Activated CD4-positive, alpha-beta T cell treated with anti-CD3 and anti-CD28 coated beads, Interleukin-2, Interleukin-4, amounts not matched to agents 100 ng/mL and 50 ng/mL, durations not matched to agents 16 hours and 8 hours (primary cell): ENCODE data around the gene ARHGEF7.

Experiments
- DNase-seq: peaks from one replicate; pipeline ENCODE4 v3.0.0-alpha.2; 2020; ENCODE audit warnings: low spot score

Gene ARHGEF7

GRCh38 chr13:111325941-111326620, 211.0 kb downstream of the ARHGEF7 start:
- no peak for DNase-seq

DNA sequence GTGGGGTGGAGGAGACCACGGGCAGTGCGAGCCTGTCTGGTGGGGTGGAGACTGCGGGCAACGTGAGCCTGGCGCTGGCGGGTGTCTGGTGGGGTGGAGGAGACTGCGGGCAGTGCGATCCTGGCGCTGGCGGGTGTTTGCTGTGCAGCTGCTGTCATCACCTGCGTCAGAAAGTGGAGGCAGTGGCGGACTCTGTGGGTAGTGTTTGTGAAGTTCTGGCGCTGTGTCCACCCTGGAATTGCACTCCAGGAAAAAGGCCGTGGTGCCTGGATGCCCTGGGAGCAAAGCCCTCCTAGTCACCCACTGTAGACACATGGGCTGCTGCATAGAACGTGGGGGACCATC, 211.5 kb downstream of the ARHGEF7 start:
- DNase-seq = no peak

- no peak for DNase-seq
Observed at GRCh38 chr13:111326981-111327642, 212.0 kb downstream of the ARHGEF7 start.

DNA sequence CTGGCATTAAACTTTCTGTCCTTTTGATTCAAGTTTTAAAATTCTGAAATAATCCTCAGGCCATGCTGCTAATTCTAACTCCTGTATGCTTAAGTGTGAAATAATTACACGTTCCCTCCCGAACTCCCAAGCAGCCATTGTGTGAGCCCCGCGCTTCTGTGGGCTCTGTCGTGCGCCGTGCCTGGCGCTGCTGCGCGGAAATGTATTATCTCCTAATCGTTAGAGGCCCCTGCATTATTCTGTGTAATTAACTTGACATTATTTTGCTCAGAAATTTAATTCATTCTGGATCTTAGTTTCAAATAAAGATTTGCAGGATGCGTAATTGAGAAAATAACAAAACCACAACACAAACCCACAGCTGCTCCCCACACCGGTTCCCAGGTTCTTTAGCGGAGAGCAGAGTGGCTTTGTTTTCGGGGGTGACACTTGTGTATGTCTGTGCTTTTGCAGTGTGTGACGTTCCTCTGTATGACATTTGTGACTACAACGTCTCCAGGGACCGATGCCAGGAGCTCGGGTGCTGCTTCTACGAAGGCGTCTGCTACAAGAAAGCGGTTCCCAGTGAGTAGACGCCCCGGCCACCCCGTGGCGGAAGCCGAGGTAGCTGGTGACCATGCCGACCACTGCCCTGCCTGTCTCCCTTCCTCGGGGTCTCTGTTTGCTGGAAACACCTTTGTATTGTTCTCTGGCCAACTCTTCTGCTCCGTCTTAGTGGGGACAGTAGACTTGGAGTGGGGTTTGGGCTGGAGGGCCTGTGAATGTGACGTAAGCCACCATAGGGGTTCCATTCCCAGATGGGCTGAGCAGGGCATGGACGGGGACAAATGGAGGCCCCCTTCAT, 212.8 kb downstream of the ARHGEF7 start:
- DNase-seq = no peak

DNA sequence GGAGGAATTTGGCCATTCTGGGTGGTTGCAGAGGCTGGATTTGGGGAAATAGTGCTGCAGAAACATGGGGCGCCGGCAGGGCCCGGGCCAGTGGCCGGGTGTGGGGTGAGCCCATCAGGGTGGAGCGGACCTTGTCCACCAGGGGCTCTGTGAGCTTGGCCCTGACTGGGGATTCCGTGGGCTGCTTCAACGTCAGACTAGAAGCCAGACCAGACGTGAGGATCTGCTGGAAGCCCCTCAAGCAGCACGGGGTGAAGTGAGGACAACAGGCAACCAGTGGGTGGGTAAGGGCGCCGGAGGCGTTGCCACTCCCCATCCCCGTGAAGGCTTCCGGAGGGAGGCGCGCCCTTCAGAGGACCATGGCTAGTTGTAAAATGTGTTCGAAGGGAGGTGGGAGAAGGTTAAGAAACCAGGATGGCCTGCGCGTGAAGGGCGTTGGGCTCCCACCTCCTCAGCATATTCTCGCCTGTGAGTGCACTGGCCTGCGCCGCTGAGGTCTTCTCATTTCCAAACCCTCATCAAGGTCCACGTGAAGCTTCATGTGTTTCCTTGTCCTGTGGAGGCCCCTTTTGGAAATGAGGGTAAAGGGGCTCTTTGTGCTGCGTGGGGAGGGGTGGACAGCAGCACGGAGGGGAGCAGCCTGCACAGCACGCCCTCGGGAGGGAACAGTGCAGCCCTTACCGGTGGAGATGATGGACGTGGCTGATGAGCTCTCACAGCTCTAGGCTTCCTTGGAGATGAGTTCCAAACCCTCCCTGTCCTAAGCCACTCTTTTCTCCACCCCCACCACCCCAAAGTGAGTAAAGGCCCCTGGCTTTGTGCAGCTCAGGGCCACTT, 213.7 kb downstream of the ARHGEF7 start:
- no peak for DNase-seq

DNA sequence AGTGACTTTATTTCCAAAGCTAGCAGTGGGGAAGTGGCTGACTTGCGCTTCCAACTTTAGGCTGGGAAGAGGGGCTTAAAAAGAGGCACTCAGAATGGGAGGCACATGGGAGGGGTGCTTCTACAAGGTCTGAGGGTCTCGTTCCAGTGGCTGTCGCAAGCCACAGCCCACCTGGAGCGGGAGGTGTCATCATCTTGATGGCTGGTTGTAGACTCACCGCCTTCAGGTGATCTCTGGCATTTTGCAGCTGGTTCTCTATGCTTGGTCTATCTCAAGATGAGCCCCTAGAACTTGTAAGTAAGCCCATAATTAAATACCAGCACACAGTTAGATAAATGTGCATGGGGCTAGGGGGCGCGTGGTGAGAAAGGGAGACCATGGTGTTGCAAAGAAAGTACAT, 214.5 kb downstream of the ARHGEF7 start:
- no peak for DNase-seq

GRCh38 chr13:111330066-111330610, 215.0 kb downstream of the ARHGEF7 start:
- no peak for DNase-seq

- no peak for DNase-seq
Observed at GRCh38 chr13:111335298-111335697, 220.2 kb downstream of the ARHGEF7 start.

DNA sequence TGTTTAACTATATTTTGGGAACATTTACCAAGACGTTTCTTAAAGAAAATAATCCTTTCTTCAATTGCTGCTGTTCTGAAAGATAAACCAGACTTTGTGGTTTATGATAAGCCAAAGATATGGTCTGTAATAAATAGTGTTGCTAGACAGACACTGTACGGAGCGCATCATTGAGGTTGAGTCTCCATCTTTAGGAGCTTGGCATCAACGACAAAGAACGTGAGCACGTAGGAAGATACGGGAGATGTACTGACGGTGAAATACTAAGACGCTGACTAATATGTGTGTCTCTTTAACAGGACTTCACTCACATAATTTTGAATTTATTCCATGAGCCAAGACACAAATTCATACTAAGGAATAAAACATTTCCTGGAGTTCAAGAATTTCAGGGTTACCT, 221.6 kb downstream of the ARHGEF7 start:
- no peak for DNase-seq

DNA sequence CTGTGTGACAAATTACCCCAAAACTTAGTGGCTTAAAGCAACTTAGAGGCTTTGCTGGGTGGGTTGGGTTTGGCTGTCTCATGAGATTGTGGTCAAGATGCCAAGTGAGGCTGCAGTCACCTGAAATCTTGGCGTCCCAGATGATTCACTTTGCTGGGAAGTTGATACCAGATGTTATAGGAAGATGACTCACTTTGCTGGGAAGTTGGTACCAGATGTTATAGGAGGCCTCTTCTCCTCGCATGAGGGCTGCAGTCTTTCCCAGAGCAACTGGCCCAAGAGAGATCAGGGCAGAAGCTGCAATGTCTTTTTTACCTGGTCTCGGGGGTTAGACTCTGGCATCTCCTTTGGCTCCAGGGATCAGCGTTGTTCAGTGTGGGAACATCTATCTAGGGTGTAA, 222.1 kb downstream of the ARHGEF7 start:
- DNase-seq = no peak

DNA sequence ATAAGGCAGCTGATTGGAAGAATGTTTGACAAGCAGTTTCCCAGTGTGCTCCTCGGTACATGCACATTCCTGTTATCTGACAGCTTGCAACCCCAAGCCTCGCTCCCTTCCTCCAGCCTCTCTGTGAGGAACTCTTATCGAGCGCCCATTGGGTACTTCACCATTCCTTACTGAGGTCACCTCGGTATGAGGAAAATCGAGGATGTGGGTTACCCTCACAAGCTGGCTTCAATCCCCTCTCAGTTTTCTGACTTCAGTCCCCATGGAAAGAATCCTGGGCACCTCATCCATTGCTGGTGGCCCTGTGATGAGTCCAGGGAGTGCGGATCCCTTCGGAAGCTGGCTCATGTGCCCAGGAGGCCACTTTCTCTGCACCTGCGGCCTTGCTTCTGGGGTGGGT, 222.6 kb downstream of the ARHGEF7 start:
- DNase-seq = no peak

DNA sequence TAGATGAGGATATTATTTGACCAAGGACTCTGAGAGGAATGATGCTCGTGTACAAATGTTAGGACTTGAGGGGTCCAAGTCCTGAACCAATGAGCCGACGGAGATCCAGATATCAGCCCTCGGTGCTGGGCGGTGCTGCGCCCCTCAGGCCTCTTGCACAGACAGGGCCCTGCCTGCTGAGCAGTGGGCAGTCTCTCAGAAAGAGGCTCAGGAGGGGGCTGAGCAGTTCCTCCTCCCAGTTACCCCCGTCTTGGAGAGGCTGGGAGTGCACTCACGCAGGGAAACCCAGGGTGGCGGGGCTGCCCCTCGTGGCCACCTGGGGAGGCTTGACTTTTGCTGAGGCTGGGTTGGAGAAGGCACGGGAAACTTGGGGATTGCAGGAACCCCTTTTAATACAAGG, 223.7 kb downstream of the ARHGEF7 start:
- no peak for DNase-seq

DNA sequence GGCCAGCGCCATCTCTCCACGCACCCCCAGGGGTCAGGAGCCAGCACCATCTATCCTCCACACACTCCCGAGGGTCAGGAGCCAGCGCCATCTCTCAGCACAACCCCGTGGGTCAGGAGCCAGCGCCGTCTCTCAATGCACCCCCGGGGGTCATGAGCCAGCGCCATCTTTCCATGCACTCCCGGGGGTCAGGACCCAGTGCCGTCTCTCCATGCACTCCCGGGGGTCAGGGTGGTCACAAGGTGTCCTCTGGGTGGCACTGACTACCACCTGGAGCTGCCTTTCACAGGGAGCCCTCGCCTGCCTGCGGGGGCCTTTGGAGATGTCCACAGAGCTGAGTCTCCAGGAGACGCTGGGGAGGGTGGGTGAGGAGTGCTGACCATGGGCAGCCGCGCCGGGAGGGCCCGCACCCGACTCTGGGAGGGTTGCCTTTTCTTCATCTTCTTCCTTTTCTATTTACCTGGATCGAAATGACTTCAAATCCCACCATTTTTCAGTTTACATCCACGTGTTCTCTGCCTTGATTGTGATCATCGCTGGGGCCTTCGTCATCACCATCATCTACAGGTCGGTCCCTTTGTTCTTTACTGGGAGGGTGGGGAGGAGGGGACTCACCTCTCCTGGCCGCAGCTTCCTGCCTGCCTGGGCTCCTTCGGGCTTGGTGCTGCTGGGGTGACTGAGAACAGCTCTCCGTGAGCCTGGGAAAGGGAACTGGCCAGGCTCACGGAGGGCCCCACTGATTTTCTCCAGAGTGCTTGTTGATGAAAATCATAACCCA, 224.4 kb downstream of the ARHGEF7 start:
- no peak for DNase-seq

DNA sequence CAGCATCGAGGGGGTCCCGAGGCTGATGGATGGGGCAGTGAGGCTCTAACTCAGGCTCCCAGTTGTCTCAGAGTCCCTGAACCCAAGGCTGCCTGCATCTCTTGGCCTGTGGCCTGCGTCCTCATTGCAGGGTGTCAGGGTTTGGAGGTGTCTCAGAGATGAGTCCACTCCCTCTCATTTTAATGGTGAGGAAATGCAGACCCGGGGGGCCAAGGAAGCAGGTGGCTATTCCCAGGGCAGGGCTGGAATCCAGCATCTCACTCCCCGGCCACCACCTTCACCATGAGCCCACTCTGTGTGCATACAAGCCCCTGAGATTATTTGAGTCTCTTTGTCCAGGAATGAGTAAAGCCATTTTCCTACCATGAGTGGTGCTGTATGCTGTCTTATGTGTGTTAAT, 226.8 kb downstream of the ARHGEF7 start:
- no peak for DNase-seq

DNA sequence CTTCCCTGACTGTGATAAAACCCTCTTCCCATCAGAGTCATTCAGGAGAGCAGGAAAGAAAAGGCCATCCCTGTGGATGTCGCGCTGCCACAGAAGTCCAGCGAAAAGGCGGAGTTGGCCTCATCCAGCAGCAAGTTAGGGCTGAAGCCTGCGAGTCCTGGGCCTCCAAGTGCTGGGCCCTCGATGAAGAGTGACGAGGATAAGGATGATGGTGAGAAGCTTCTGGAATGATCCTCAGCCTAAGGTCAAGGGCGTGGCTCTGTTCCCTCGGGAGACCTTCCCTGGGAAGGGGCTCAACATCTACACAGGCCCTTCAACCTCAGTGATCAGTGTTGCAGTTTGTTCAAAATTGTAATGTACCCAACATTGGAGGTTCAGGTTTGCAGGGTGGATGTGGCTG, 227.6 kb downstream of the ARHGEF7 start:
- no peak for DNase-seq

DNA sequence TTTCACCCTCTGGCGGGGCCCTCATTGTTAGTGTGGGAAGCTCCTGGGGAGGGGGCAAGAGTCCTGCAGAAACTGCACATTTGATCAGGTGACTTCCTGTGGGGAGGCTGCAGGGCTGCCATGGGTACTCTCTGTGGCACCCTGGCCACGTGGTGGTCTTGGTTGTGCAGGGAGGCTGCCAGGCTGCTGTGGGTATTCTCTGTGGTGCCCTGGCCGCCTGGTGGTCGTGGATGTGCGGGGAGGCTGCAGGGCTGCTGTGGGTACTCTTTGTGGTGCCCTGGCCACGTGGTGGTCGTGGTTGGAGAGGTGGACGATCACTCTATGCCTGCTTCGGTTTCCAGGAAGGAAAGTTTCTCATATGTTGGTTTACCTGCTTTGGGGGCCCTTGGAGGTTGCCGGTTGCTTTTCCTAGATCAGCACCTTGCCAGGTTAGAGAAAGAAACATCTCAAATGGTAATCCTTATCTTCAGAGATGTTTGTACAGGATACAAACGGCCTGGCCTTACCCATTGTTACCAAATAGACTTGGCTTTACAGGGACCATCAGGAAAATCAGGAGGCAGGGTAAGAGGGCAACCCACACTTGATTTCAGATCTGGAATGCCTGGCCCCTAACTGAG, 228.2 kb downstream of the ARHGEF7 start:
- DNase-seq = no peak

GRCh38 chr13:111344471-111345191, 229.5 kb downstream of the ARHGEF7 start:
- no peak for DNase-seq

GRCh38 chr13:111345682-111346081, 230.6 kb downstream of the ARHGEF7 start:
- no peak for DNase-seq

- DNase-seq = no peak
Observed at GRCh38 chr13:111346101-111346680, 231.1 kb downstream of the ARHGEF7 start.

GRCh38 chr13:111347438-111347837, 232.3 kb downstream of the ARHGEF7 start:
- no peak for DNase-seq
